Lower leg skin (tissue), 3 donors: ENCODE results near the gene C1QTNF1.

Experiments
- CTCF ChIP-seq, 3 donors: fragments of 450-650 bp; IDR thresholded peaks; one replicate each; pipeline ENCODE4 v1.5.1; 2016; ENCODE audit warnings: antibody characterized with exemption in 3 of 3, mild to moderate bottlenecking in 3 of 3, moderate library complexity in 2 of 3
- POLR2A ChIP-seq, 2 donors: fragments of 450-650 bp; IDR thresholded peaks; one replicate each; pipeline ENCODE4 v1.6.1; 2016 to 2017; ENCODE audit warnings: antibody characterized with exemption in 2 of 2, mild to moderate bottlenecking in 1 of 2, moderate library complexity in 1 of 2

- no peak for TF ChIP-seq CTCF (IDR thresholded peaks at IDR 0.05)
- TF ChIP-seq POLR2A (IDR thresholded peaks at IDR 0.05), result no peak
These were observed 48.6 kb downstream of the C1QTNF1 start for GRCh38 chr17:79072544-79072943.
